GM19239 (cell line): ENCODE measurements around the gene TTI1.

ENCODE experiments used
- DNase-seq: peaks from one replicate; pipeline ENCODE4 v3.0.0; 2011; ENCODE audit warnings: low spot score; ENCODE audit not compliant: insufficient read length
- FAIRE-seq: peaks from 2 replicates; lab custom pipeline; 2011; peaks lifted over from hg19 to GRCh38; lab: Jason Lieb, UNC

The TTI1 gene

DNA sequence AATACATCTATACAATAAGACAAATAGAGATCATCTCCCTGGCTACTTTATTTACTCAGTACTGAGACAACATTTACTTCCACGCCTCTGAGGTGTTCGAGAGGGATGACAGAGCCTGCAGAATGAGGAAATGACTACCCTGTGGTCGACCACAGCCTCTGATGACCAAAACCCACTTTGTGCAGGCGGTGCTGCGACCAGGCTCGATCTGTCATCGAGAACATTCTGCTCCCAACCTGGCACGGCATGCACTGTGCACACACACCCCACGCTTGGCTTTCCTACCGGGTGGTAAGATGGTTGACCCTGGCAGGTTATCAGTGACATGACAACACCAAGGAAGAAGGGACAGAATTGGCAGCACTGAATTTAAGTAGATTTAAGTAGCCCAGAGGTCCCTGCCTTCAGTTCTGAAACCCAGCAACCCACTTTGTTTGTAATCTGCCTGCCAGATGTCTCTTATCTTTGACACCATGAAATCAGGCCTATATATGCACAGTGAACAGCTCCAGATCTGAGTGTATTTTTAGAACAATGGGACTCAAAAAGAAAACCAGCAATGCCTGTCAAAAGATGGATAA lies 42.6 kb downstream of the TTI1 start:
- DNase-seq (peak; percentile 76), FAIRE-seq (peak; percentile 94)

DNA sequence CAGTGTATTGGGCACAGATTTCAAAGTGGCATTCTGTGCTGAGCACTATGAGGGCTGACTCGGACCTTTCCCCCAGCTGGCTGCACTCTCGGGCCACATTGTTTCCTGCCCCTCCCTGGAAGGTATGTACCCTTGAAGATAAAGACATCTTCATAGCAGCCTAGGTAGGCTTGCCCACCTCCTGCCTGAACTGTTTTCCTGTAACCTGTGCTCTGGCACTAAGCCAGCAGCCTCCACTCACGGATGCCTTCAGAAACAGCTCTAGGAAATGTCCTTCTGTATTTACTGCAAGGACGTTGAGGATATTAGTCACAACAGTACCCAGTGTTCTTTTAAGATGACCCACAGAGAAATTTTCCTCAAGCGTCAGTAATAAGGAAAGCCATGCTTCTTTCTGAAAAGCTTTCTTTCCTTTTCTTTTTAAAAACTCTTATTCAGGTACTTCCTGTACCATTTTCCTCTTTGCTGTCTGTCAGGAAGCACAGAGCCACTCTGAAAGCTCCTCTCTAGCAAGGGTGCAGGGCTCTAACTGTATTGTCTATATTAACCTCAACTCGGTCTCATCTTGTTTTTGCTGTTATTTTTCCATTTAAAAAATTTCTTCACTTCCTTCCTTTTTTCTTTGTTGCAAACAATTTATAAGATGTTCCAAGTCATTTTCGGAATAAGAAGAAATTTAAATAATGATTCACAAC lies 43.5 kb downstream of the TTI1 start:
- no peak for DNase-seq
- FAIRE-seq: peak; percentile 11

DNA sequence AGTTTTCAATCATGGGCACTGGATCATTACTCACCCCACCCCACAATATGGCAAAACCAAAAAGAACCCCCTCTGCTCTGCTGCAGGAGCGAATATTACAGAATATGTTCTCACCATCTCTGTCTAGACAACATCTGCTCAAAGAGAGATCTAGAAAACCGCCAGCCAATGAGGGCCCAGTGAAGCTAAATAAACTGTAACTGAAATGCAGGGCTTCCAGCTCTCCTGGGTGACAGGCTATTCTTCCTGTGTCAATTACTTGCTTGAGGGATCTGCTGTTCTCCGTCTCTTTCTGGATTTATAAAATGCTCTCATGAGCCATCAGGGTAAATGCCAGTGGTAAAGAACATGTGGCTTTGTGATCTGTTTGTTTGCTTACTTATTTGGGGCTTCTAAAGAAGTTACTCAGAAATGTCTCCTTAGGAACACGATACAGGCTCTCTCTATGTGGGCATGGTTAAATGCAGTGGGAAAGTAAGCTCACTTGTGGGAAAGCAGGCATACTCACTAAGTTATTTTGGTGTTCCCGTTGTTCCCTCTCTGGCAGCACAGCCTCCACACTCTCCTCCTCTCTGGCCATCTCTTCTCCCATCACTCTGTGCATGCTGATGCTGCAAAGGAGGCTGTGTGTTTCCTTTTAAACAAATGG lies 44.8 kb downstream of the TTI1 start:
- no peak for FAIRE-seq

DNA sequence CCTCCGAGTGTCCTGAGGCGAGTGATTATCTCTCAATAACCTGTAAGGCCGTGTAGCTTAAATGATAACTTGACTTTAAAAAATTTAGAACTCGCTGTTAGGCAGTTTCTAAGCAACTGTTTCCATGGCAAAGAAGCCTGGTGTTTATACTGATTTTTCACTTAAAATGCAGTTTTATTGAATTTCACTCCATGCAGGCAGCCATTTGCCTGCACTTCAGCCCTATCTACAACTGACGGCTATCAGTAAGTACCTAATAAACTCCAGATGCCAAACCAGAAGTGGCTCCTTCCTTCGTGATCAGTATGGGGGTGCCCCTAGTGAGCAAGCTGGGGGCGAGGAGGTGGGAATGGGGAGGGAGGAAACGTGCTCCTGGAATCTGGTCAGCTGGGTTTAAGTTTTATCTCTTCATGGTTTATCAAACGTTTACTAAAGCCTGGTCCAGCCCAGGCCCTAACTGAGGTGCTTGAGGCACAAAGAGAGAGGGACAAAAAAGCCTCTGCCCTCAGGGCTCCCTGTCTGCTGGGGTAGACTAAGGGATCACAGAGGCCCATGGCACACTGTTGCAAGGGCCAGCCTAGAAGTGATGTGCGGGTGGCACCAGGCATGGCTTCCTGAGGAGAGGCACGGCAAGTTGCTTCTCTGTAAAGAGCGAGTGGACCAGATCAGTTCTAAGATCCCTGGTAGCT lies 45.5 kb downstream of the TTI1 start:
- FAIRE-seq (no peak), DNase-seq (no peak)

More for the DNA sequence above, 44.8 kb downstream of the TTI1 start:
- no peak for DNase-seq

DNA sequence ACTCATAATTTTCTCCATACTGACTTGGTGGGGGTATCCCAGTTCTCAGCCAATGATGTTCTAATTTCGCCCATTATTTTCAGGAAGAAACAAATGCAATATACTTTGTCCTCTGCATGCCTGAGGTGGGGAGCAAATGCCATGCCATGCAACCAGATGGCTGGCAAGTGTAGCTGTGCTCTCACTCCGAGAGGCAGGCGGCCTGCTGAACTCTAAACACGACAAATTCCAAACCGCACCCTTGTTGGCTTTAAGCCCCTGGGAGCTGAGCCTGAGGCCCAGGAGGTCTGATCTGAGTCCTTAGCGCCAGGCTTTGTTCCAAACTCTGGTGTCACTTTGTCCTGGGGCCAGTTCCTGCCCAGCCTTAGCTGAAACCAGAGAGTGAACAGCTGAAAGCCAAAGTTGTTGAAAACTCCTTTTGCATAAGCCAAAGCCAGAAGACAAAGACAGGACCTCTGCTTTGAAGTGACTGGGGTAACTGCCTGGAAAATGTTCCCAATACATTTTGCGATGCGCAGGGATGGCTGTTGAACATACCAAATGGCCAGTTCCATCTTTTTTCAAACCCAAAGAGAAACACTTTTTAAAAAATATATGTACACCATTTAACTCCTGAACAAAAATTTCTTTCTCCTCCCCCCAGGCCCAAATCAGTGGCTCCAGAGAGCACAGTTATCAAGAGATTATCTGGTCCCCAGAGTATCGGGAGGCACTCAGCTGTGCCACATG lies 46.2 kb downstream of the TTI1 start:
- no peak for DNase-seq
- FAIRE-seq: no peak

DNA sequence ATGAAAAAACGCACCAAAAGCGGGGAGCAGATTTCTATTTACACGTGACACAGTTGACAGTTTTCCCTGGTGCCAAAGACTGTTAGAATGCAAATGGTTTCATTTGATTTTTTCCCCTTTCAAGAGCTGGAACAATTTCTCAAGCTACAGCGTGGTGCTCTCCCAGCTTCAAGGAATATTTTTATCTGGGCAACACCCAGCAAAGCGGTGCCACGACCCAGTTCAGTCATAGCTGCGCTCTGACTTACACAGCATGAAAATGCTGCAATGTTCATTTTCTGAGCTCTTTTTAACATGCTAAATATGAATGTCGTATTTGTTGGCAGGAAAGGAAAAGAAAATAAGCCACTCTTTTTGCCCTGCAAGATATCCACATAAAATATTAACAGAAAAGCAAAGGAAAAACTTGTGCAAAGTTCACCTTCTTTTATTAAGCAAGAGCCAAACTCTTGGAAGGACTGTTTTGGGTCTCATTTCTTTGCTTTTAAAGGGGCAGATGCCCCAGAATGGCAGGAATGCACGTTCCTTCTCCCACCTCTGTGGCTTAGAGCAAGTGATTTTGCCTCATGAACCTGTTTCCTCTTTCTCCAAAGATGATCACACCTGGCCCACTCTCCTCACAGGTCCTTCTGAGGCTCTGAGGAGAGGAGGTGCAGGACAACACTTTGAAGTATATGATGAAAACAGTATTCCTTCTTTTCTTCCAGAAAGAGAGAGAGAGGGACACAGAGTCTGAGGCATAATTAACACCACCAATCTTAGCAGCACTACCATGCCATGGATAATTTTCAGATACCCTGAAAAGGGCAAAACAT lies 47.0 kb downstream of the TTI1 start:
- FAIRE-seq: no peak
- no peak for DNase-seq

DNA sequence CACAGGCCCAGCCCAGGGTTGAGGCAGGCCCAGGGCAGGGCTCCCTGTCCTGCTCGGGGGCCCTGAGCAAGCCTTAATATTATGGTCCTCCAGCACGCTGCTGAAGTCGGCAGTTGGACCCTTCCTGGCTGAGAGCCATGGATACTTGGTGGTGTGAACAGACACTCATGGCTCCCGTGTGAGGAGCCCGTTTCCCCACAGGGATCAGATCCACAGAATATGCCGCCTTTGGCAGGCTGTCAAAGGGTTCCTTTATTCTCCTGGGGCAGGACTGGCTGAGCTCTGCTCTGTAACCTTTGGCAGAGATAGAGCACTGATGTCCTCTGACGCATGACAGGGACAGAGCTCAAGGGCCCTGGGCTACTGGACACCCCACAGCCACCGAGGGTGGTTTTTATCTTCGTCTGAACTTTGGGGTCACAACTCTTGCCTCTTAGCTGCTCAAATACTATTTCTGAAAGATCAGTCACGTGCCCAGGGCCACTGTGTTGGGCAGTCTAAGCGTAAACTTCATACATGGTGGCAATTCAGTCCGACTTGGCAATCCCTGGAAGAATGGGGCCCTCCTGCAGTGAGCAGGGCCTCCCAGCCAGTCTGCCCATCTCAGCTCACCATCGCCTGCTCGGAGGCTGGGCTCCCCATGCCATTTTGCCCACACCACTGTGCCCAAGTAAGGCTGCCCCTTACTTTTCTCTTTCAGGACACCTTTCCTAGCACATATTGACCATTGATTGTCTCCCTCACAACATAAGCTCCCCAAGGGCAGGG lies 49.1 kb downstream of the TTI1 start:
- DNase-seq (no peak), FAIRE-seq (no peak)

DNA sequence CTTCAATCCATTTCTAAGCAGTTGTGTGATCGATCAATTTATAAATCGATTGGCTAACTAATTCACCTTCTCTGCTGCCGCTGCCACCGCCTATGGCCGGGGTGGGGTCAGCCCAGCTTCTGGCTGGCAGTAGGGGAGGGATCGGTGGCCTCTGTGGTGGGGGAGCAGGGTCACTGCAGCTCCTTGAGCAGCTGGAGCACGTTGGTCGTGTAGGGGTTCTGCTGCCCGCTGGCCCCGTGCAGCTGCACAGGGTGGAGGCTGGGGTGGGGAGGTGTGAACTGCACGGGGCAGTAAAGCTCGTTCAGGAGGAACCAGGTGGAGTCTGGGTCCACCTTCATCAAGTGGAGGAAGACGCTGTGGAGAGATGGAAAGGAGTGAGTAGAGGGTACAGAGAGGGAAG lies 50.0 kb downstream of the TTI1 start:
- DNase-seq: no peak
- FAIRE-seq: no peak

DNA sequence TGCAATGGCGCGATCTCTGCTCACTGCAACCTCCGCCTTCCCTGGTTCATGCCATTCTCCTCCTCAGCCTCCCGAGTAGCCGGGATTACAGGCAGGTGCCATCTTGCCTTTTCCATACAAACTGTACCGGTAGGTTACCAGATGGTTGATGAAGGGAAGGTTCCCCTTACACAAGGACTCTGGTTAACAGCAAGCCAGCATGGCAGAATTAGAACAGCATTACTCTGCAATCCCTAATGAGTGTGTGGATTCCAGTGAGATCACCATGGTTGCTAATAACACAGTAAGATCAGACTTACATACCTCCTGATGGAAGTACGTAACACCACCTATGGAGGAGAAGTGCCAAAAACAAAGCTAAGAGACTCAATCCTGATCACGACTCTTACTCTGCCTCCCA lies 51.7 kb downstream of the TTI1 start:
- FAIRE-seq: no peak

DNA sequence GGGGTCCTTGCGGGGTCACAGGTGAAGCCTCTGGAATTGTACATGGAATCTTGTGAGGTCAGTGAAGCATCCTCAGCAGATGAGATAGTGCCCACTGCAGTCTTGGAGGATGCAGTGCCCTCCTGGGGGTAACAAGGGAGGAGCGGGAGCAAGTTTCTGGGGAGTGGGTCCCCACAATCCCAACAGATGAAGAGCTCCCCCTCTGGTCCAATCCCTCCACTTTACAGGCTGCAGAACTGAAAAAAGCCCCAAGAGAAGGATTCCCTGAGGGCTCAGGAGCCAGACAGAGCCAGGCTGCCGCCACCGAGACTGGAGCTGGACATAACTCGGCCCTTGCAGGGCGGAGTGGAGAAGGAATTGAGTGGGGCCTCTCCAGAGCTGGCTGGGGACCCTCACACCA lies 52.4 kb downstream of the TTI1 start:
- FAIRE-seq (no peak), DNase-seq (no peak)

More for the DNA sequence above, 51.7 kb downstream of the TTI1 start:
- DNase-seq: no peak

DNA sequence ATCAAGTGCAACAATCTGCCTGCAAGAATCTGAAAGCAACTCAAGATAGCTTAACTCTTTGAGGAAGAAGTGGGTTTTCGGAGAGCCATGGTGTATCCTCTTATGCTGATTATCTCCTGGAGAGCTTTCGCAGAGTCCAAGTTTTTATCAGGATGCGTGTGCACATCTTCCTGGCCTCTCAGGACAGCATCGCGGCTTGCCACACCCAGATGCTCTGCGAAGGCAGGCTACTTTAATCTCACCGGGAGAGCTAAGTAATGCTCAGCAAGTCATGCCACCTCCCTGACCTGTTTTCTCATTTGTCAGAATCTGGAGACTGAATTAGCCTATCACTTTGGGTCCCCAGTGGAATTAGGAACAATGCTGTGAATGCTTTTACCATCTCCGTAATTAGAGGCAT lies 52.9 kb downstream of the TTI1 start:
- no peak for FAIRE-seq
- no peak for DNase-seq

DNA sequence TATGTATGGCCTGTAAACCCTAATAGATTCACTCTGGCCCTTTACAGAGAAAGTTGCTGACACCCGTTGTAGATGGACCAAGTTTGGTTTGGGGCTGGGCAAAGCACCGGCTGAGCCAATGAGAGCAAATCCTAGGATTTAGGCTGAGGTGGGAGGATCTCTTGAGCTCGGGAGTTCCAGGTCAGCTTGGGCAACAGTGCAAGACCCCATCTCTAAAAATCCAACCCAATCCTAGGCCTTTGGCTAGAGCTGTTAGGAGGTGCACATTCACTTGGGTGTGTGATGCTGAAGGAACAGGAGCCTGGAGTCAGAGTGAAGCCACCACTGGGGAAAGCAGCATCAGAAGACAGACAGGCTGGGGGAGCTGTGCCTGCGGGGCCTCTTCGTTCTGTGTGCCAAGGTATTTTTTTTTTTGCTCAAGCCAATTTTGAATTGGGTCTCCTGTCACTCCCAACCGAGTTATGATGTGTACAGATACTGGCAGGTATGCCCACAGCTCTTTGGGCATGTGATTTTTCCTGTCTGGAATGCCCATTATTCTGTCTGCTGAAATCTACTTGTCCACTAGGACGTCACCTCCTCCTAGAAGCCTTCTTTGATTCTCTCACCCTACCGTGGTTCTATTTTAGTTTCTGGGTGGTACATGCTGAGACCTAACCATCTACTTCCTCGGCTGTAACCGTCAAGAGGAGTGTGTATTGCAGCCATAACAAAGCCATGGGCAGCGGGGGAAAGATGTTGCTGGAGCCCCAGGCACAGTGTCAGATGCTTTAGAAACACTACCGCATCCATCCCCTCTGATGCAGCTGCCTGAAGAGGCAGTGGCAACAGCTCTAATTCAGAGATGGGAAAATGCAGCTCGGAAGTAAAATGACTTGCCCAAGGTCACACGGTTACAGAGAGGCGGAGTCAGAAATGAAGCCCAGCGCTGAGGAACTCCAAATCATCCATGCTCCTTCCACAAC lies 54.0 kb downstream of the TTI1 start:
- FAIRE-seq (no peak), DNase-seq (no peak)

DNA sequence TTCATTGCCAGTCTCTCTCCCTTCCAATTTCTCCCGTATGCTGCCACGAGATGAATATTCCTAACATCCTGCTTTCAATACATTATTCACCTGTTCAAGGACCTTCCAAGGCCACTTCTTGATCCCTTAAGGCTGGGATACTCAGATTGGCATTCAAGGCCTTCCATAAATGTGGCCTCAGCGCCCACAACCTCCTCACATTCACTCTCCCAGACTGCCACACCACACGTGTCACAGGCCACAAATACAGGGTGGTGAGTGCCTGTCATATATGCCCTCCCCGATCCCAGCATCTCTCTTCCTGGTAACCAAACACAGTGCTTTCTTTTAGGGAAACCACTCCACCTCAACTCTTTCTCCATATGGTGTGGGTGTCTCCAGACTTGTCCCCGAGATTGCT lies 55.5 kb downstream of the TTI1 start:
- peak; percentile 55 for FAIRE-seq
- DNase-seq: no peak

DNA sequence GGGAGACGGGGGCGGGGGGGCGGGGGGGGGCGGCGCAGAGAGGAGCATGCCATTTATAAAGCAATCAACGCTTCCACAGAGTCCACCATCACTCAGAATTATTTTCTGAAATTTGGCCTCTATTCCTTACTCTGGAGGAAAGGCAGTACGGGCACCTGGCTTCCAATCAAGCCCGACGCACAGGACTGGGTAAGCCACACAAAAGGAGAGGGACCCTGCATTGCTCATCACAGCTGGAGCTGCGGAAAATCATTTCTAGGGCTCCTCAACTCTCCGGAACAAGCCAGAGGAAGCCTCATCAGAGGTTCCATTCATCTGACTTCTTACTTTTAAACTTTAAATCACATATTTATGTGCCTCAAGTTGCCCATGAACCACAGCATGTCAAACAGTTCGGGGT lies 55.9 kb downstream of the TTI1 start:
- DNase-seq (no peak), FAIRE-seq (no peak)

DNA sequence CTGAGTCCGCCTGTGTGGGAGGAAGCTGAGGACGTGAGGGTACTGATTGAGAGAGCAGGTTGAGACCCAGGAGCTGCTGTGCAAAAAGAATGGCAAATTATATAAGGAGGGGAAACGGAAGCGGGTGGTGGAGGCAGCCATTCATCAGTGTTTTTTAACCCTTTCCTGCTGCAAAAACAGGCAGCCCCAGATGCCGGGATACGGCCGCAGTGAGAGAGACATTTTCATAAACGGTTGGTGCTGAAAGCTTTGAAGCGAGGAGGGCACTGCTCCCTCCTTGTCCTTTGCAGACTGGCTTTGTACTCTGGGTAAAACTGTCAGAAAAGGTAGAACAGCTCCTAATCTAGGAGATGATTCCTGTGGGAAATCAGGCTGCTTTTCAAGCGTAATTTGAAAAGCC lies 56.4 kb downstream of the TTI1 start:
- DNase-seq (no peak), FAIRE-seq (no peak)

DNA sequence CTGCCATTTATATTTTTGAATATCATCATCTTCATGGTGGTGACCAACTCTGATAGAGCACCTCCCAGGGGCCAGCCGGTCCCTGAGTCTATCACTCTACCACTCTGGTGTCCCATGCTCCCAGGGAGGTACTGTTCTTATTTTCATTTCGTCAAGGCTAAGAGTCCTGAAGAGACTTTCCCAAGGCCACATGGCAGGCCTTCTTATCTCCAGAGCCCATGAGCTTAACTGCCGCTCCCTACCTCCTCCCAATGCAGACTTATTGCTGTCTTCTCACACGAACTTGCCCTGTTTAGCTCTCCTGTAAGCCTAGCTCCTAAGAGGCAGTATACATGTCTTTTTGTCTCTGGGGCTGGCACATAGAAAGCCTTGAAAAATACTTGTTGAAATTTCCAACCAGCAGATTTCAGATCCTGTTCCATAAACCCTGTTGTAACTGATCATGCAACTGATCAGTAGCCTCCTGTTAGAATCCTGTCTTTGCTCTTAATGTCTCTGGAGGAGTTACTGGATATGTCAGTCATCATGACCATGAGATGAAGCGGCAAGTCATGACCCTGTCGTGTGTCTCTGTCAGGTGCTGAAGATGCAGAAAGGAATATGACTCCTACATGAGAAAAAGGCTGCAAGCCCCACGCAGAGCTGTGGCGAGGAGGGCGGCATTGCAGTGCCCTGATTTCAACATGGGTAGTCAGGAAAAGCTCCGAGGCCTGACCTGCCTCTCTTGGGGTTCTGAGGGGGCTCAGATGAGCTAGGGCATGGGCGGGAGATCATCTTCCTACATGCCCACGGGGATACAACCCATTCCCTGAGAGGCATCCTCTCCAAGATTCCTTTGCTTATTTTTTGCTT lies 60.0 kb downstream of the TTI1 start:
- FAIRE-seq (no peak), DNase-seq (no peak)
